ENCODE results near the gene PLCB4. TPM values are rescaled to one million over a fixed set of nuclear protein-coding genes. Genes with fewer than 3 reads are reported as not detected.

The PLCB4 gene
- total RNA-seq, 1 experiment from 2014 or later: 0.91 TPM

DNA sequence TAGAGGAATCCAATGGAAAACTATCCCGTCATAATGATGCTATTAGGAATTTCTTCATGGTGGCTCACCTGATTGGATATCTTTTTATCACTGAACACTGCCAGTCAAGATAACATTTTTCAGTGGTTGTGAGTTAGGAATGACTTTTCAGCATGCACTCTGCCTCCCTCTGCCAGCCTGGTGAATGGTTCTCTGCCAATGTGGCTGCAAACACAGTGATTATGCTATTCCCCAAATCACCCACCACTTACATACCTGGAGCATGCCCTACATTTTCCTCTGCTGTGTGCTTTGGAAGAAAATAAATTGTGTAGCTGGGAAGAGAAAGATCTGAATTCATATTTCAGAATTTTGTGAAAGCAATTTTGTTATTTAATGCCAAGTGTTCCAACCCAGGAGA, 342.9 kb downstream of the PLCB4 start:
- H3K36me3 Mint-ChIP-seq (ENCODE audit: insufficient read depth, unreplicated experiment): no peaks in the 10 kb centered on the region
- no peaks in the 10 kb centered on the region for H3K9me3 Mint-ChIP-seq (ENCODE audit: unreplicated experiment)
- no peaks in the 10 kb centered on the region for H3K4me1 Mint-ChIP-seq (ENCODE audit: insufficient read depth, unreplicated experiment)
- intact Hi-C loops (cut with micrococcal nuclease): no loop called here
- ChIA-PET POLR2A (no interaction called here), CTCF (interaction anchor here (6.8 to 16.8 kb wide), 2 partner anchors 189 to 201 kb away, joined by 194 to 748 read pairs; no protein-coding TSS in a partner anchor)
- DNase-seq (ENCODE audit: unreplicated experiment): no peak
- no peaks in the 10 kb centered on the region for H3K27me3 Mint-ChIP-seq (ENCODE audit: insufficient read depth, unreplicated experiment)
- no peak overlapping the region for H3K4me3 Mint-ChIP-seq (ENCODE audit: unreplicated experiment)
- no peak overlapping the region for H3K27ac Mint-ChIP-seq (ENCODE audit: low read depth, unreplicated experiment)
- no TSS peak for BruUV-seq (replicated peaks)
- TF ChIP-seq, protein P1, sequence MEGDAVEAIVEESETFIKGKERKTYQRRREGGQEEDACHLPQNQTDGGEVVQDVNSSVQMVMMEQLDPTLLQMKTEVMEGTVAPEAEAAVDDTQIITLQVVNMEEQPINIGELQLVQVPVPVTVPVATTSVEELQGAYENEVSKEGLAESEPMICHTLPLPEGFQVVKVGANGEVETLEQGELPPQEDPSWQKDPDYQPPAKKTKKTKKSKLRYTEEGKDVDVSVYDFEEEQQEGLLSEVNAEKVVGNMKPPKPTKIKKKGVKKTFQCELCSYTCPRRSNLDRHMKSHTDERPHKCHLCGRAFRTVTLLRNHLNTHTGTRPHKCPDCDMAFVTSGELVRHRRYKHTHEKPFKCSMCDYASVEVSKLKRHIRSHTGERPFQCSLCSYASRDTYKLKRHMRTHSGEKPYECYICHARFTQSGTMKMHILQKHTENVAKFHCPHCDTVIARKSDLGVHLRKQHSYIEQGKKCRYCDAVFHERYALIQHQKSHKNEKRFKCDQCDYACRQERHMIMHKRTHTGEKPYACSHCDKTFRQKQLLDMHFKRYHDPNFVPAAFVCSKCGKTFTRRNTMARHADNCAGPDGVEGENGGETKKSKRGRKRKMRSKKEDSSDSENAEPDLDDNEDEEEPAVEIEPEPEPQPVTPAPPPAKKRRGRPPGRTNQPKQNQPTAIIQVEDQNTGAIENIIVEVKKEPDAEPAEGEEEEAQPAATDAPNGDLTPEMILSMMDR (IDR thresholded peaks at IDR 0.05; ENCODE audit: unreplicated experiment): no peak

DNA sequence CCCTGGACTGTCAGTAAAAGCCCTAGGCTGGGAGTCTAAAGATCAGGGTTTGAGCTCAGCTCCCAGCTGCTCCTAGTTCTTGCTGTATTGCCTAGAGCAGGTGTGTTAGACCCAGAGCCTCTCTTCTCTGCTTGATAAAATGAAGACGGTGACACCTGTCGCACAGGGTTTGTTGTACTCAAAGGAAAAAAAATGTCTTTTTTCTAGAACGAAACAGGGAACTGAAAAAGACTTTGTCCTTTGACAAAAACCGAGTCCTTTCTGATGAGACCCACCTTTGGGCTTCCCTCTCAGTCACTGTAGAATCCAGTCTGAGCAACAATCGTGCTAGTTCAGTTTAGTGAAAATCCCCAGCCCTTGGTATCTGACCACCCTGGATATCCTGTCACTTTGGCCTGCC, 343.4 kb downstream of the PLCB4 start:
- CTCF ChIA-PET: interaction anchor here (16.8 kb wide), 1 partner anchor 201 kb away, joined by 748 read pairs; no protein-coding TSS in a partner anchor
- no peaks in the 10 kb centered on the region for H3K36me3 Mint-ChIP-seq (ENCODE audit: insufficient read depth, unreplicated experiment)
- DNase-seq (ENCODE audit: unreplicated experiment): no peak
- POLR2A ChIA-PET: no interaction called here
- no peaks in the 10 kb centered on the region for H3K4me1 Mint-ChIP-seq (ENCODE audit: insufficient read depth, unreplicated experiment)
- no peaks in the 10 kb centered on the region for H3K9me3 Mint-ChIP-seq (ENCODE audit: unreplicated experiment)
- no peak overlapping the region for H3K27ac Mint-ChIP-seq (ENCODE audit: low read depth, unreplicated experiment)
- intact Hi-C loops (cut with micrococcal nuclease): no loop called here
- BruUV-seq (replicated peaks): no TSS peak
- TF ChIP-seq, protein P1 (IDR thresholded peaks at IDR 0.05; ENCODE audit: unreplicated experiment): no peak
- H3K4me3 Mint-ChIP-seq (ENCODE audit: unreplicated experiment): no peak overlapping the region
- no peaks in the 10 kb centered on the region for H3K27me3 Mint-ChIP-seq (ENCODE audit: insufficient read depth, unreplicated experiment)

- H3K36me3 Mint-ChIP-seq (ENCODE audit: insufficient read depth, unreplicated experiment): no peaks in the 10 kb centered on the region
- no peaks in the 10 kb centered on the region for H3K4me1 Mint-ChIP-seq (ENCODE audit: insufficient read depth, unreplicated experiment)
- no peak overlapping the region for H3K27ac Mint-ChIP-seq (ENCODE audit: low read depth, unreplicated experiment)
- H3K4me3 Mint-ChIP-seq (ENCODE audit: unreplicated experiment): no peak overlapping the region
- H3K27me3 Mint-ChIP-seq (ENCODE audit: insufficient read depth, unreplicated experiment): no peaks in the 10 kb centered on the region
- TF ChIP-seq, protein P1 (IDR thresholded peaks at IDR 0.05; ENCODE audit: unreplicated experiment): no peak
- no peak for DNase-seq (ENCODE audit: unreplicated experiment)
- no TSS peak for BruUV-seq (replicated peaks)
- CTCF ChIA-PET: interaction anchor here (0.9 to 16.8 kb wide), 3 partner anchors 16 to 677 kb away, joined by 3 to 748 read pairs (median 6); no protein-coding TSS in a partner anchor
- POLR2A ChIA-PET: no interaction called here
- H3K9me3 Mint-ChIP-seq (ENCODE audit: unreplicated experiment): no peaks in the 10 kb centered on the region
- intact Hi-C loops (cut with micrococcal nuclease): no loop called here
These were observed 344.1 kb downstream of the PLCB4 start for GRCh38 chr20:9413001-9413400.

GRCh38 chr20:9415426-9415825, 346.5 kb downstream of the PLCB4 start:
- no TSS peak for BruUV-seq (replicated peaks)
- no peak overlapping the region for H3K27ac Mint-ChIP-seq (ENCODE audit: low read depth, unreplicated experiment)
- no peak for DNase-seq (ENCODE audit: unreplicated experiment)
- intact Hi-C loops (cut with micrococcal nuclease): no loop called here
- no peaks in the 10 kb centered on the region for H3K27me3 Mint-ChIP-seq (ENCODE audit: insufficient read depth, unreplicated experiment)
- no peak overlapping the region for H3K4me3 Mint-ChIP-seq (ENCODE audit: unreplicated experiment)
- no peaks in the 10 kb centered on the region for H3K4me1 Mint-ChIP-seq (ENCODE audit: insufficient read depth, unreplicated experiment)
- no peaks in the 10 kb centered on the region for H3K9me3 Mint-ChIP-seq (ENCODE audit: unreplicated experiment)
- TF ChIP-seq, protein P1 (IDR thresholded peaks at IDR 0.05; ENCODE audit: unreplicated experiment): no peak
- H3K36me3 Mint-ChIP-seq (ENCODE audit: insufficient read depth, unreplicated experiment): no peaks in the 10 kb centered on the region
- ChIA-PET POLR2A (no interaction called here), CTCF (interaction anchor here (0.6 to 16.8 kb wide), 6 partner anchors 7 to 571 kb away, joined by 3 to 748 read pairs (median 4); no protein-coding TSS in a partner anchor)

All from MCF 10A (cell line).